HepG2 (cell line): ENCODE measurements around the gene PSEN1. TPM values are rescaled to one million over a fixed set of nuclear protein-coding genes. Genes with fewer than 3 reads are reported as not detected.

Experiments
- ATAC-seq: fragments of 200-7000 bp; cut with Tn5 transposase; 3 replicates; pipeline ENCODE4 v1.9.1; 2020; ENCODE audit warnings: mild to moderate bottlenecking, moderate library complexity
- BruUV-seq: library from RNA; stranded (reverse); fragments of 400-500 nt; replicated peaks from 2 replicates; lab custom pipeline; 2021; lab: Mats Ljungman, UMichigan
- CTCF ChIA-PET: fragments of 300-600 bp; formaldehyde crosslinking; extraction: SDS; loops from one replicate; lab custom pipeline; 2021; ENCODE audit warnings: low total read pairs, inconsistent platforms, low intra/inter-chr PET ratio; lab: Yijun Ruan, JAX
- POLR2A ChIA-PET: fragments of 350-600 bp; sonication (Branson Sonifier 250); formaldehyde crosslinking; loops from one replicate; lab custom pipeline; 2020; ENCODE audit warnings: antibody characterized with exemption, inconsistent platforms; lab: Yijun Ruan, JAX
- DNase-seq: peaks from one replicate; pipeline ENCODE4 v3.0.0-alpha.2; 2015; ENCODE audit warnings: low spot score
- FAIRE-seq: peaks from 3 replicates; lab custom pipeline; 2011; peaks lifted over from hg19 to GRCh38; lab: Jason Lieb, UNC
- H2AFZ ChIP-seq: one replicate; pipeline ENCODE4 v1.6.1; 2011; ENCODE audit warnings: low read length, inconsistent platforms
- H3K27ac ChIP-seq: fragments of 300-600 bp; 3 replicates; pipeline ENCODE4 v1.8.0; 2011; ENCODE audit warnings: mixed run types, mild to moderate bottlenecking, mixed read lengths, low read length, inconsistent platforms; ENCODE audit not compliant: insufficient read depth; ENCODE audit errors: extremely low read length
- H3K27me3 ChIP-seq, 2 experiments: fragments of 200-600 bp in 1 of 2; 2 replicates in 1 of 2; 3 replicates in 1 of 2; pipeline versions ENCODE4 v1.6.0 to v1.8.0; 2011; ENCODE audit warnings: low read length in 2 of 2, mild to moderate bottlenecking in 2 of 2, moderate library complexity in 2 of 2, inconsistent platforms in 1 of 2; ENCODE audit not compliant: insufficient read depth in 2 of 2, control insufficient read depth in 1 of 2
- H3K36me3 ChIP-seq, 2 experiments: fragments of 200-600 bp in 1 of 2; replicated peaks in 1 of 2; 2 replicates in 1 of 2; 3 replicates in 1 of 2; pipeline versions ENCODE4 v1.5.1 to v1.8.0; 2011; ENCODE audit warnings: low read length in 2 of 2, inconsistent platforms in 1 of 2; ENCODE audit not compliant: insufficient read depth in 2 of 2, control insufficient read depth in 1 of 2
- H3K4me1 ChIP-seq: 2 replicates; pipeline ENCODE4 v1.5.1; 2012; ENCODE audit warnings: low read length, inconsistent platforms; ENCODE audit not compliant: insufficient read depth
- H3K4me2 ChIP-seq: 2 replicates; pipeline ENCODE4 v1.6.0; 2011; ENCODE audit warnings: low read depth, low read length, inconsistent platforms
- H3K4me3 ChIP-seq, 3 experiments: fragments of 200-600 bp in 1 of 3; sonication (generic), shearing (Covaris generic) in 1 of 3; replicated peaks in 1 of 3; 2 replicates each; pipeline ENCODE4 v1.5.1; 2011 to 2016; ENCODE audit warnings: low read length in 3 of 3, inconsistent platforms in 2 of 3, low read depth in 2 of 3, mild to moderate bottlenecking in 2 of 3, control low read depth in 1 of 3, mixed read lengths in 1 of 3; ENCODE audit not compliant: insufficient read depth in 1 of 3
- H3K79me2 ChIP-seq: one replicate; pipeline ENCODE4 v1.6.1; 2011; ENCODE audit warnings: low read length, inconsistent platforms; ENCODE audit not compliant: insufficient read depth
- H3K9ac ChIP-seq: 2 replicates; pipeline ENCODE4 v1.6.0; 2011; ENCODE audit warnings: mild to moderate bottlenecking, low read depth, low read length, inconsistent platforms; ENCODE audit not compliant: insufficient read depth
- H3K9me3 ChIP-seq: 2 replicates; pipeline ENCODE4 v1.5.1; 2012; ENCODE audit warnings: mild to moderate bottlenecking, low read length
- H4K20me1 ChIP-seq: 2 replicates; pipeline ENCODE4 v1.6.0; 2011; ENCODE audit warnings: inconsistent platforms, mild to moderate bottlenecking, low read length, moderate library complexity; ENCODE audit not compliant: insufficient read depth
- ETV6 ChIP-seq: sonication (generic); formaldehyde crosslinking; conservative IDR thresholded peaks from 2 replicates; pipeline ENCODE4 v1.4.0; 2020; ENCODE audit warnings: missing genetic modification reagents
- FOXK1 ChIP-seq: sonication (generic); formaldehyde crosslinking; IDR thresholded peaks from 2 replicates; pipeline ENCODE4 v1.4.0; 2020; ENCODE audit warnings: low read depth, missing genetic modification reagents, borderline replicate concordance
- HES4 ChIP-seq: sonication (generic); formaldehyde crosslinking; IDR thresholded peaks from 2 replicates; pipeline ENCODE4 v1.9.0; 2021; ENCODE audit warnings: mild to moderate bottlenecking, missing genetic modification reagents, borderline replicate concordance
- NR2F2 ChIP-seq: IDR thresholded peaks from 2 replicates; pipeline ENCODE4 v1.6.1; 2012; ENCODE audit warnings: low read depth, inconsistent platforms, borderline replicate concordance
- SMC3 ChIP-seq: IDR thresholded peaks from 2 replicates; pipeline ENCODE4 v1.6.1; 2011; ENCODE audit warnings: low read length, improper control_type of control experiment
- TGIF2 ChIP-seq: IDR thresholded peaks from 2 replicates; pipeline ENCODE4 v1.6.1; 2016; ENCODE audit warnings: control low read depth, missing compliant biosample characterization
- TOE1 ChIP-seq: sonication (generic); formaldehyde crosslinking; IDR thresholded peaks from 2 replicates; pipeline ENCODE4 v1.4.0; 2020; ENCODE audit warnings: mild to moderate bottlenecking, missing genetic modification reagents
- ZNF547 ChIP-seq: sonication (generic); formaldehyde crosslinking; IDR thresholded peaks from 2 replicates; pipeline ENCODE4 v1.5.1; 2020; ENCODE audit warnings: mild to moderate bottlenecking, missing genetic modification reagents
- WGBS: methylation state at CpG from one replicate; pipeline ENCODE4 v1.1.6; 2017; ENCODE audit warnings: low lambda C conversion rate; 5-methylcytosine and 5-hydroxymethylcytosine counted together
- in situ Hi-C: cut with HindIII; loops from 2 replicates; pipeline ENCODE4 v1.10.0; 2017; ENCODE audit warnings: low pct_unique_long_range_greater_than_20kb; ENCODE audit not compliant: extremely low pct_ligation_motif_present
- intact Hi-C: fragments of 100-400 bp; cut with micrococcal nuclease; formaldehyde crosslinking; loops from one replicate; pipeline ENCODE4 v1.10.0; 2022; ENCODE audit not compliant: unreplicated experiment
- polyA plus RNA-seq, 8 experiments: library from polyadenylated mRNA; depleted of rRNA in 3 of 8; stranded (reverse) in 7 of 8; unstranded in 1 of 8; fragments of >200 nt; fragmentation: Illumina TruSeq in 4 of 8; extraction: Trizol in 4 of 8; gene quantifications; 2 replicates each; pipeline versions ENCODE4 v1.2.1 to v1.2.3, GENCODE V29; 2011 to 2016; ENCODE audit warnings: low read depth in 4 of 8, missing spikeins in 1 of 8, mixed read lengths in 1 of 8; ENCODE audit not compliant: insufficient read depth in 1 of 8
- total RNA-seq, 5 experiments: library from RNA; depleted of rRNA; stranded (reverse); fragments of >200 nt; fragmentation: Illumina TruSeq; extraction: Trizol; gene quantifications; 2 replicates each; pipeline ENCODE4 v1.2.3, GENCODE V29; 2016; ENCODE audit warnings: low read depth in 1 of 5
- TF ChIP-seq, protein P1 (sequence below): sonication (generic); formaldehyde crosslinking; IDR thresholded peaks from 2 replicates; pipeline ENCODE4; 2020; ENCODE audit warnings: missing genetic modification reagents, mild to moderate bottlenecking, borderline replicate concordance
- TF ChIP-seq, protein P2 (sequence below): sonication (generic); formaldehyde crosslinking; IDR thresholded peaks from 2 replicates; pipeline ENCODE4 v1.4.0; 2020; ENCODE audit warnings: missing genetic modification reagents, borderline replicate concordance

Gene PSEN1
- total and polyA plus RNA-seq, 2 of the 13 experiments (the other 11 are each of a cell fraction or from before 2014, with no cell fraction given): 12.5 to 26.6 TPM

DNA sequence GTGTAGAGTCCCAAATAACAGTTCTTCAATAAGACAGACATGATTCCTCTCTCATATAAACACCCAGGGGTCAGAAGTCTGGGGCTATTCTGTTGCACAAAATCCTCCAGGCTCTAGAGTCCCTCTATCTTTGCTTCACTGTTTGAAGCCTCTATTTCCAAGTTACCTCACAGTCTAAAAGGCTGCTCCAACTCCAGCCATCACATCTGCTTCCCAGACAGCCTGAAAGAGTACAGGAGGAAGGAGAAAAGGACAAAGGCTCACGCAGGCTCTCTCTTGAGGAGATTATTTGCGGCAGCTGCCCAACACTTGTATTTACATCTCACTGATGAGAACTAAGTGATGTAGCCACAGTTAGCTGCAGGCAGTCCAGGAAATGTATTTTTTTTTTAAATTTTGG is 107.4 kb downstream of the PSEN1 start:
- Histone ChIP-seq H2AFZ (no peak overlapping the region), H3K4me3 (no peak overlapping the region), H3K4me1 (peaks cover 6% of the 10 kb centered on the region), H3K27me3 (peaks cover 9 to 39% of the 10 kb centered on the region in 2 experiments), H3K9me3 (no peaks in the 10 kb centered on the region), H4K20me1 (no peaks in the 10 kb centered on the region), H3K27ac (no peak overlapping the region), H3K36me3 (no peaks in the 10 kb centered on the region), H3K4me2 (no peak overlapping the region), H3K9ac (no peak overlapping the region), H3K79me2 (no peaks in the 10 kb centered on the region)
- TF ChIP-seq SMC3: no peak
- TF ChIP-seq, protein P1, sequence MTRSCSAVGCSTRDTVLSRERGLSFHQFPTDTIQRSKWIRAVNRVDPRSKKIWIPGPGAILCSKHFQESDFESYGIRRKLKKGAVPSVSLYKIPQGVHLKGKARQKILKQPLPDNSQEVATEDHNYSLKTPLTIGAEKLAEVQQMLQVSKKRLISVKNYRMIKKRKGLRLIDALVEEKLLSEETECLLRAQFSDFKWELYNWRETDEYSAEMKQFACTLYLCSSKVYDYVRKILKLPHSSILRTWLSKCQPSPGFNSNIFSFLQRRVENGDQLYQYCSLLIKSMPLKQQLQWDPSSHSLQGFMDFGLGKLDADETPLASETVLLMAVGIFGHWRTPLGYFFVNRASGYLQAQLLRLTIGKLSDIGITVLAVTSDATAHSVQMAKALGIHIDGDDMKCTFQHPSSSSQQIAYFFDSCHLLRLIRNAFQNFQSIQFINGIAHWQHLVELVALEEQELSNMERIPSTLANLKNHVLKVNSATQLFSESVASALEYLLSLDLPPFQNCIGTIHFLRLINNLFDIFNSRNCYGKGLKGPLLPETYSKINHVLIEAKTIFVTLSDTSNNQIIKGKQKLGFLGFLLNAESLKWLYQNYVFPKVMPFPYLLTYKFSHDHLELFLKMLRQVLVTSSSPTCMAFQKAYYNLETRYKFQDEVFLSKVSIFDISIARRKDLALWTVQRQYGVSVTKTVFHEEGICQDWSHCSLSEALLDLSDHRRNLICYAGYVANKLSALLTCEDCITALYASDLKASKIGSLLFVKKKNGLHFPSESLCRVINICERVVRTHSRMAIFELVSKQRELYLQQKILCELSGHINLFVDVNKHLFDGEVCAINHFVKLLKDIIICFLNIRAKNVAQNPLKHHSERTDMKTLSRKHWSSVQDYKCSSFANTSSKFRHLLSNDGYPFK (CRISPR knock-in tag): no peak
- no peak for TF ChIP-seq ETV6 (CRISPR knock-in tag)
- TF ChIP-seq, protein P2, sequence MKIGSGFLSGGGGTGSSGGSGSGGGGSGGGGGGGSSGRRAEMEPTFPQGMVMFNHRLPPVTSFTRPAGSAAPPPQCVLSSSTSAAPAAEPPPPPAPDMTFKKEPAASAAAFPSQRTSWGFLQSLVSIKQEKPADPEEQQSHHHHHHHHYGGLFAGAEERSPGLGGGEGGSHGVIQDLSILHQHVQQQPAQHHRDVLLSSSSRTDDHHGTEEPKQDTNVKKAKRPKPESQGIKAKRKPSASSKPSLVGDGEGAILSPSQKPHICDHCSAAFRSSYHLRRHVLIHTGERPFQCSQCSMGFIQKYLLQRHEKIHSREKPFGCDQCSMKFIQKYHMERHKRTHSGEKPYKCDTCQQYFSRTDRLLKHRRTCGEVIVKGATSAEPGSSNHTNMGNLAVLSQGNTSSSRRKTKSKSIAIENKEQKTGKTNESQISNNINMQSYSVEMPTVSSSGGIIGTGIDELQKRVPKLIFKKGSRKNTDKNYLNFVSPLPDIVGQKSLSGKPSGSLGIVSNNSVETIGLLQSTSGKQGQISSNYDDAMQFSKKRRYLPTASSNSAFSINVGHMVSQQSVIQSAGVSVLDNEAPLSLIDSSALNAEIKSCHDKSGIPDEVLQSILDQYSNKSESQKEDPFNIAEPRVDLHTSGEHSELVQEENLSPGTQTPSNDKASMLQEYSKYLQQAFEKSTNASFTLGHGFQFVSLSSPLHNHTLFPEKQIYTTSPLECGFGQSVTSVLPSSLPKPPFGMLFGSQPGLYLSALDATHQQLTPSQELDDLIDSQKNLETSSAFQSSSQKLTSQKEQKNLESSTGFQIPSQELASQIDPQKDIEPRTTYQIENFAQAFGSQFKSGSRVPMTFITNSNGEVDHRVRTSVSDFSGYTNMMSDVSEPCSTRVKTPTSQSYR (CRISPR knock-in tag): no peak
- TF ChIP-seq HES4 (CRISPR knock-in tag): no peak
- no peak for TF ChIP-seq TOE1 (CRISPR knock-in tag)
- no peak for TF ChIP-seq NR2F2
- TF ChIP-seq ZNF547 (CRISPR knock-in tag): no peak
- no peak for TF ChIP-seq TGIF2 (CRISPR knock-in tag)
- TF ChIP-seq FOXK1 (CRISPR knock-in tag): no peak
- CTCF ChIA-PET: no interaction called here
- FAIRE-seq: no peak
- DNase-seq: no peak
- no TSS peak for BruUV-seq
- intact Hi-C loops: no loop called here
- in situ Hi-C loops: no loop called here
- POLR2A ChIA-PET: no interaction called here
- no peak for ATAC-seq
- 60% methylated on average over 2 of the region's 2 CpGs for WGBS
